ENCODE results near the gene NFILZ.

- TF ChIP-seq EZH2 (IDR thresholded peaks at IDR 0.05) (no peak), POLR2AphosphoS5 (IDR thresholded peaks at IDR 0.05; ENCODE audit: borderline replicate concordance, low read depth, low read length) (no peak)
These were observed 19.0 kb upstream of the NFILZ start for GRCh38 chr19:8611391-8611876.
